B cell (primary cell): ENCODE data around the gene NBPF3. TPM values are rescaled to one million over a fixed set of nuclear protein-coding genes. Genes with fewer than 3 reads are reported as not detected.

Experiments used
- ATAC-seq: fragments of 200-7000 bp; cut with Tn5 transposase; one replicate; pipeline ENCODE4 v1.10.0; 2021; ENCODE audit warnings: low read depth, mild to moderate bottlenecking, moderate number of reproducible peaks, moderate library complexity
- CTCF ChIA-PET: fragments of 350-600 bp; sonication (Branson Sonifier 250); formaldehyde crosslinking; loops from one replicate; lab custom pipeline; 2021; ENCODE audit warnings: antibody characterized with exemption, inconsistent platforms; lab: Charles Lee
- POLR2A ChIA-PET: fragments of 350-600 bp; sonication (Branson Sonifier 250); formaldehyde crosslinking; loops from one replicate; lab custom pipeline; 2021; ENCODE audit warnings: antibody characterized with exemption; lab: Charles Lee
- DNase-seq: peaks from one replicate; pipeline ENCODE4 v3.0.0; 2013
- H2AFZ ChIP-seq: 2 replicates; pipeline ENCODE4 v1.6.1; 2012; ENCODE audit warnings: mild to moderate bottlenecking, low read depth, low read length; ENCODE audit not compliant: insufficient read depth, poor library complexity, severe bottlenecking
- H3K27ac ChIP-seq, 2 donors: 1 replicate in 1 of 2; 2 replicates in 1 of 2; pipeline ENCODE4 v1.5.1; 2012 to 2013; ENCODE audit warnings: low read length in 2 of 2, mild to moderate bottlenecking in 2 of 2, moderate library complexity in 1 of 2
- H3K27me3 ChIP-seq, 4 experiments: fragments of 200-600 bp in 1 of 4; sonication (generic) in 1 of 4; replicated peaks in 1 of 4; 1 replicate in 2 of 4; 2 replicates in 2 of 4; pipeline versions ENCODE4 v1.6.1 to v1.7.0; 2013 to 2016; ENCODE audit warnings: low read length in 3 of 4, mild to moderate bottlenecking in 2 of 4, mixed read lengths in 1 of 4, moderate library complexity in 1 of 4; ENCODE audit not compliant: insufficient read depth in 4 of 4, control insufficient read depth in 3 of 4; ENCODE audit errors: control extremely low read depth in 1 of 4
- H3K36me3 ChIP-seq, 2 experiments: replicated peaks in 1 of 2; 1 replicate in 1 of 2; 2 replicates in 1 of 2; pipeline versions ENCODE4 v1.6.1 to v1.7.1; 2013; ENCODE audit warnings: low read length in 1 of 2; ENCODE audit not compliant: insufficient read depth in 2 of 2, control insufficient read depth in 1 of 2; ENCODE audit errors: control extremely low read depth in 1 of 2, extremely low read depth in 1 of 2
- H3K4me1 ChIP-seq, 2 donors: fragments of 200-600 bp in 1 of 2; sonication (generic) in 1 of 2; 1 replicate in 1 of 2; 2 replicates in 1 of 2; pipeline versions ENCODE4 v1.5.1 to v1.6.1; 2013 to 2017; ENCODE audit warnings: low read length in 2 of 2; ENCODE audit not compliant: control insufficient read depth in 2 of 2, insufficient read depth in 2 of 2
- H3K4me2 ChIP-seq: replicated peaks from 2 replicates; pipeline ENCODE3; 2012; ENCODE audit warnings: mild to moderate bottlenecking, low read depth, low read length; ENCODE audit not compliant: poor library complexity, severe bottlenecking
- H3K4me3 ChIP-seq, 5 experiments: fragments of 200-600 bp in 1 of 5; sonication (generic) in 1 of 5; 1 replicate in 3 of 5; 2 replicates in 2 of 5; pipeline versions ENCODE4 v1.5.1 to v1.7.0; 2011 to 2016; ENCODE audit warnings: low read length in 4 of 5, mild to moderate bottlenecking in 4 of 5, low read depth in 2 of 5, control low read depth in 1 of 5, moderate library complexity in 1 of 5; ENCODE audit not compliant: insufficient read depth in 1 of 5; ENCODE audit errors: control extremely low read depth in 1 of 5, extremely low read depth in 1 of 5
- H3K79me2 ChIP-seq: fragments of 200-600 bp; sonication (generic); one replicate; pipeline ENCODE4 v1.6.0; 2016; ENCODE audit warnings: low read length; ENCODE audit not compliant: control insufficient read depth, insufficient read depth
- H3K9ac ChIP-seq: fragments of 200-600 bp; sonication (generic); 2 replicates; pipeline ENCODE4 v1.6.1; 2017; ENCODE audit warnings: mild to moderate bottlenecking, low read length, moderate library complexity
- H3K9me3 ChIP-seq, 3 donors: one replicate each; pipeline versions ENCODE4 v1.6.1 to v1.7.1; 2013; ENCODE audit warnings: low read length in 2 of 3; ENCODE audit not compliant: control insufficient read depth in 2 of 3, insufficient read depth in 1 of 3; ENCODE audit errors: control extremely low read depth in 1 of 3
- H4K20me1 ChIP-seq: 2 replicates; pipeline ENCODE4 v1.6.0; 2012; ENCODE audit warnings: mild to moderate bottlenecking, low read length; ENCODE audit not compliant: insufficient read depth, control insufficient read depth, poor library complexity, severe bottlenecking
- H3K27ac Mint-ChIP-seq: one replicate; pipeline ENCODE4 v1.8.0; 2021; ENCODE audit warnings: mixed read lengths
- H3K27me3 Mint-ChIP-seq: one replicate; pipeline ENCODE4 v1.8.0; 2021; ENCODE audit warnings: mixed read lengths
- H3K4me1 Mint-ChIP-seq: one replicate; pipeline ENCODE4 v1.8.0; 2021; ENCODE audit warnings: mixed read lengths
- H3K4me3 Mint-ChIP-seq: one replicate; pipeline ENCODE4 v1.8.0; 2021; ENCODE audit warnings: mixed read lengths
- H3K9me3 Mint-ChIP-seq: one replicate; pipeline ENCODE4 v1.8.0; 2022; ENCODE audit warnings: mixed read lengths; ENCODE audit not compliant: insufficient read depth
- CTCF ChIP-seq: fragments of 200-600 bp; IDR thresholded peaks from one replicate; pipeline ENCODE4 v1.8.0; 2022; ENCODE audit warnings: antibody characterized with exemption, mild to moderate bottlenecking
- EZH2 ChIP-seq: IDR thresholded peaks from 2 replicates; pipeline ENCODE4 v1.6.1; 2012; ENCODE audit warnings: borderline replicate concordance, low read depth, mild to moderate bottlenecking, moderate library complexity, low read length; ENCODE audit not compliant: insufficient read depth, poor library complexity, severe bottlenecking
- WGBS: methylation state at CpG from one replicate; pipeline ENCODE4 v1.1.5; 2013; ENCODE audit warnings: missing lambda C conversion rate; ENCODE audit not compliant: insufficient coverage; 5-methylcytosine and 5-hydroxymethylcytosine counted together
- intact Hi-C: fragments of 100-400 bp; cut with micrococcal nuclease; formaldehyde crosslinking; loops from one replicate; pipeline ENCODE4 v1.10.0; 2022
- polyA plus RNA-seq: library from polyadenylated mRNA; depleted of rRNA; stranded (reverse); fragments of >200 nt; gene quantifications from 2 replicates; pipeline ENCODE4 v1.2.3, GENCODE V29; 2012
- total RNA-seq, 2 donors: library from RNA; stranded (reverse); fragments of 120-200 nt in 1 of 2; gene quantifications; 1 replicate in 1 of 2; 2 replicates in 1 of 2; pipeline versions ENCODE4 v1.2.3 to v1.2.4, GENCODE V29; 2013 to 2022

NBPF3 gene
- total and polyA plus RNA-seq, 2 donors (not counting 1 experiment from before 2014, with no cell fraction given): 2.0 to 4.2 TPM

- Histone ChIP-seq H2AFZ (no peak overlapping the region), H3K4me2 (no peak overlapping the region), H3K4me1 (peaks cover 0 to under 1% of the 10 kb centered on the region in 2 donors), H3K27ac (no peak overlapping the region), H3K9me3 (no peaks in the 10 kb centered on the region), H3K4me3 (no peak overlapping the region), H3K9ac (no peak overlapping the region), H3K79me2 (no peaks in the 10 kb centered on the region), H3K36me3 (no peaks in the 10 kb centered on the region), H4K20me1 (no peaks in the 10 kb centered on the region), H3K27me3 (peaks cover 0 to 7% (median 4%) of the 10 kb centered on the region in 4 experiments)
- no peaks in the 10 kb centered on the region for H3K9me3 Mint-ChIP-seq
- ChIA-PET POLR2A (no interaction called here), CTCF (interaction anchor here (0.7 kb wide), 1 partner anchor 269 kb away, joined by 3 read pairs; no protein-coding TSS in a partner anchor)
- DNase-seq (no peak), ATAC-seq (no peak)
- TF ChIP-seq CTCF (no peak), EZH2 (no peak)
- no peak overlapping the region for H3K27ac Mint-ChIP-seq
- WGBS: 100% methylated on average over 3 of the region's 4 CpGs
- H3K4me1 Mint-ChIP-seq: peaks cover 1% of the 10 kb centered on the region
- intact Hi-C loops: no loop called here
- peaks cover 20% of the 10 kb centered on the region for H3K27me3 Mint-ChIP-seq
- no peak overlapping the region for H3K4me3 Mint-ChIP-seq
Observed at GRCh38 chr1:21391497-21391896, 48.4 kb upstream of the NBPF3 start.

DNA sequence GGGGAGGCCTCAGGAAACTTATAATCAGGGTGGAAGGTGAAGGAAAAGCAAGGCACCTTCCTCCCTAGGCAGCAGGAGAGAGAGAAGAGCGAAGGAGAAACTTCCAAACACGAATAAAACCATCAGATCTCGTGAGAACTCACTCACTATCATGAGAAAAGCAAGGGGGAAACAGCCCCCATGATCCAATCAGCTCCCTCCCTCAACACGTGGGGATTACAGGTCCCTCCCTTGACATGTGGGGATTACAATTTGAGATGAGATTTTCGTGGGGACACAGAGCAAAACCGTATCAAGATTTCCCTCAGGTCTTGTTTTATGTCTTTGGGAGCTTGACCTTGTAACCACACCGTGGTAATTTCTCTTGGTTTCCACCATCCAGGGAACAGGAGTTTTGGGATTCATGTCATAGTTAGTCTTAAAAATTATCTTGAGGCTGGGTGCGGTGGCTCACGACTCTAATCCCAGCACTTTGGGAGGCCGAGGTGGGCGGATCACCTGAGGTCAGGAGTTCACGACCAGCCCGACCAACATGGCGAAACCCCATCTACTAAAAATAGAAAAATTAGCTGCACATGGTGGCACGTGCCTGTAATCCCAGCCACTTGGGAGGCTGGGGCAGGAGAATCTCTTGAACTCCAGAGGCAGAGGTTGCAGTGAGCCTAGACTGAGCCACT lies 47.2 kb upstream of the NBPF3 start:
- peaks cover 0 to 4% of the 10 kb centered on the region in 2 donors for H3K4me1 ChIP-seq
- no peak overlapping the region for H2AFZ ChIP-seq
- no peak overlapping the region for H3K9ac ChIP-seq
- 74% methylated on average over 4 of the region's 15 CpGs for WGBS
- no peaks in the 10 kb centered on the region for H4K20me1 ChIP-seq
- ATAC-seq (no peak), DNase-seq (no peak)
- Mint-ChIP-seq H3K9me3 (no peaks in the 10 kb centered on the region), H3K27me3 (peaks cover 20% of the 10 kb centered on the region), H3K4me3 (no peak overlapping the region), H3K27ac (no peak overlapping the region), H3K4me1 (peaks cover 6% of the 10 kb centered on the region)
- no peak overlapping the region for H3K4me2 ChIP-seq
- no peak for TF ChIP-seq EZH2
- TF ChIP-seq CTCF: no peak
- ChIA-PET POLR2A (interaction anchor here (0.6 kb wide), 1 partner anchor 211 kb away, joined by 4 read pairs; no protein-coding TSS in a partner anchor), CTCF (interaction anchor here (0.6 to 1.0 kb wide), 2 partner anchors 25 to 1600 kb away, joined by 3 read pairs; no protein-coding TSS in a partner anchor)
- no peak overlapping the region for H3K27ac ChIP-seq
- H3K79me2 ChIP-seq: no peaks in the 10 kb centered on the region
- H3K27me3 ChIP-seq: peaks cover 0 to 7% (median 4%) of the 10 kb centered on the region in 4 experiments
- H3K36me3 ChIP-seq: no peaks in the 10 kb centered on the region
- no peak overlapping the region for H3K4me3 ChIP-seq
- intact Hi-C loops: no loop called here
- peaks cover 0 to 1% (median 0%) of the 10 kb centered on the region in 3 donors for H3K9me3 ChIP-seq
